Putamen (tissue), 1 donor: ENCODE results near the gene SLAIN2.

ENCODE experiments used
- DNase-seq: peaks from one replicate; pipeline ENCODE4 v3.0.0-alpha.2; 2016; ENCODE audit warnings: low spot score

Gene SLAIN2

GRCh38 chr4:48334236-48334635 lies 7.1 kb upstream of the SLAIN2 start:
- DNase-seq = no peak

- no peak for DNase-seq
Measured at GRCh38 chr4:48334900-48335384, 6.4 kb upstream of the SLAIN2 start.

- DNase-seq = no peak
Measured at GRCh38 chr4:48336146-48336870, 5.0 kb upstream of the SLAIN2 start.

- DNase-seq = no peak
Measured at GRCh38 chr4:48337731-48338130, 3.6 kb upstream of the SLAIN2 start.

- DNase-seq = no peak
Measured at GRCh38 chr4:48339642-48340041, 1.7 kb upstream of the SLAIN2 start.

GRCh38 chr4:48340276-48340964 lies 909 bp upstream of the SLAIN2 start:
- DNase-seq = no peak

- DNase-seq = peak; percentile 39
Measured at GRCh38 chr4:48341776-48342605, 662 bp downstream of the SLAIN2 start.

GRCh38 chr4:48342606-48342880 lies 1.2 kb downstream of the SLAIN2 start:
- no peak for DNase-seq

GRCh38 chr4:48343035-48343434 lies 1.7 kb downstream of the SLAIN2 start:
- no peak for DNase-seq

- no peak for DNase-seq
Measured at GRCh38 chr4:48343551-48343950, 2.2 kb downstream of the SLAIN2 start.

GRCh38 chr4:48345542-48345941 lies 4.2 kb downstream of the SLAIN2 start:
- DNase-seq = no peak

GRCh38 chr4:48346594-48346993 lies 5.3 kb downstream of the SLAIN2 start:
- no peak for DNase-seq

- no peak for DNase-seq
Measured at GRCh38 chr4:48347282-48347921, 6.1 kb downstream of the SLAIN2 start.

GRCh38 chr4:48350871-48351270 lies 9.5 kb downstream of the SLAIN2 start:
- peak; percentile 20 for DNase-seq

- no peak for DNase-seq
Measured at GRCh38 chr4:48352793-48353192, 11.5 kb downstream of the SLAIN2 start.

- no peak for DNase-seq
Measured at GRCh38 chr4:48356355-48356754, 15.0 kb downstream of the SLAIN2 start.

- no peak for DNase-seq
Measured at GRCh38 chr4:48360285-48361011, 19.1 kb downstream of the SLAIN2 start.

- DNase-seq = no peak
Measured at GRCh38 chr4:48361012-48361400, 19.7 kb downstream of the SLAIN2 start.

GRCh38 chr4:48366611-48367010 lies 25.3 kb downstream of the SLAIN2 start:
- no peak for DNase-seq

- DNase-seq = no peak
Measured at GRCh38 chr4:48367016-48367415, 25.7 kb downstream of the SLAIN2 start.

GRCh38 chr4:48368389-48368788 lies 27.1 kb downstream of the SLAIN2 start:
- no peak for DNase-seq

GRCh38 chr4:48369248-48369647 lies 27.9 kb downstream of the SLAIN2 start:
- DNase-seq = no peak
